Activated naive CD4-positive, alpha-beta T cell treated with anti-CD3 and anti-CD28 coated beads for 36 hours (primary cell): Measurements from ENCODE around the gene STAM. TPM values are rescaled to one million over a fixed set of nuclear protein-coding genes. Genes with fewer than 3 reads are reported as not detected.

Experiments used
- CTCF ChIA-PET: fragments of 350-600 bp; sonication (Branson Sonifier 250); formaldehyde crosslinking; loops from one replicate; lab custom pipeline; 2021; ENCODE audit warnings: antibody characterized with exemption; lab: Charles Lee
- DNase-seq: peaks from one replicate; pipeline ENCODE4 v3.0.0-alpha.2; 2020
- H3K27ac Mint-ChIP-seq: one replicate; pipeline ENCODE4 v1.8.0; 2021; ENCODE audit warnings: mild to moderate bottlenecking, mixed read lengths
- H3K27me3 Mint-ChIP-seq: one replicate; pipeline ENCODE4 v1.8.0; 2021; ENCODE audit warnings: low read depth, mixed read lengths
- H3K36me3 Mint-ChIP-seq: one replicate; pipeline ENCODE4 v1.8.0; 2021; ENCODE audit warnings: low read depth, mixed read lengths
- H3K4me1 Mint-ChIP-seq: one replicate; pipeline ENCODE4 v1.8.0; 2021; ENCODE audit warnings: low read depth, mixed read lengths
- H3K4me3 Mint-ChIP-seq: one replicate; pipeline ENCODE4 v1.8.0; 2021; ENCODE audit warnings: mild to moderate bottlenecking, moderate library complexity, mixed read lengths
- H3K9me3 Mint-ChIP-seq: one replicate; pipeline ENCODE4 v1.8.0; 2021; ENCODE audit warnings: mixed read lengths
- intact Hi-C: fragments of 100-400 bp; cut with micrococcal nuclease; formaldehyde crosslinking; loops from one replicate; pipeline ENCODE4 v1.15.1; 2023
- total RNA-seq, 2 experiments: library from RNA; stranded (reverse); gene quantifications; one replicate each; pipeline ENCODE4 v1.2.3, GENCODE V29; 2021

STAM gene
- total RNA-seq, 2 experiments from 2014 or later, result 16.3 to 16.6 TPM

GRCh38 chr10:17758896-17759295 is 114.9 kb downstream of the STAM start:
- Mint-ChIP-seq H3K4me3 (no peak overlapping the region), H3K27me3 (no peaks in the 10 kb centered on the region), H3K4me1 (no peaks in the 10 kb centered on the region), H3K27ac (no peak overlapping the region), H3K9me3 (no peaks in the 10 kb centered on the region), H3K36me3 (no peaks in the 10 kb centered on the region)
- CTCF ChIA-PET, result no interaction called here
- no peak for DNase-seq
- intact Hi-C loops, result no loop called here

DNA sequence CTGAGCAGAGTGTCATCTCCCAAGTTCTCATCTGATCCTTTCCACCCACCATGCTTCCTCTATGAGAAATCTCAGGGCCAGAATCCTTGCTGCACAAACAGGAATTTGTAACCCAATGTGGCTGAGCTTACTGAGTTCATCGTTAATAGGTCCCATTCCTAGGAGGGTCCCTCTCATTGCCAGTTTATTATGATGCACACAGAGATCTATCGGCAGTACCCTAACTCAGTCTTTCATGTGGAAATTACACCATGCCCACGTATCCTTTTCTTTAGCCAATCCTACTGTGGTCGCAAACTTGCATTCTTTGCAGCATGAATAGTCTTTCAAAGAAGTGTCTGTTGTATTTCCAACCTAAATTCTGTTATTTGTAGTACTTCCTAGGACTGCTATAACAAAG is 120.2 kb downstream of the STAM start:
- Mint-ChIP-seq H3K27me3 (no peaks in the 10 kb centered on the region), H3K36me3 (no peaks in the 10 kb centered on the region), H3K27ac (no peak overlapping the region), H3K4me3 (no peak overlapping the region), H3K9me3 (no peaks in the 10 kb centered on the region), H3K4me1 (no peaks in the 10 kb centered on the region)
- no peak for DNase-seq
- CTCF ChIA-PET, result interaction anchor here (0.8 kb wide), 1 partner anchor 15 kb away, joined by 3 read pairs; no protein-coding TSS in a partner anchor
- intact Hi-C loops, result no loop called here

GRCh38 chr10:17765602-17766001 is 121.7 kb downstream of the STAM start:
- no peak for DNase-seq
- Mint-ChIP-seq H3K9me3 (no peaks in the 10 kb centered on the region), H3K36me3 (no peaks in the 10 kb centered on the region), H3K4me1 (no peaks in the 10 kb centered on the region), H3K4me3 (no peak overlapping the region), H3K27me3 (no peaks in the 10 kb centered on the region), H3K27ac (no peak overlapping the region)
- intact Hi-C loops, result no loop called here
- CTCF ChIA-PET, result no interaction called here

Other genes starting within 250 kb of the STAM start
- not detected for gene ST8SIA6, start 189.6 kb upstream of the STAM start, total RNA-seq
- 1 to 10 TPM in 1 of 2 experiments, under 1 TPM in 1; 0.41 to 1.9 TPM for gene HACD1, start 26.8 kb upstream of the STAM start, total RNA-seq
- gene TMEM236, start 108.0 kb downstream of the STAM start, total RNA-seq, result not detected
- gene MRC1, start 165.2 kb downstream of the STAM start, total RNA-seq, result under 1 TPM in 1 of 2 experiments, not detected in 1; 0.05 TPM